GM12872 (cell line): ENCODE measurements around the gene TPRG1L.

Experiments
- CTCF ChIP-seq: IDR thresholded peaks from 3 replicates; pipeline ENCODE4 v1.5.1; 2011; ENCODE audit warnings: low read depth, mild to moderate bottlenecking, low read length, moderate library complexity; ENCODE audit not compliant: insufficient read depth

Gene TPRG1L

GRCh38 chr1:3598051-3598491, 26.7 kb upstream of the TPRG1L start:
- no peak for TF ChIP-seq CTCF

- no peak for TF ChIP-seq CTCF
Measured at GRCh38 chr1:3598522-3599285, 26.1 kb upstream of the TPRG1L start.

GRCh38 chr1:3599286-3599811, 25.5 kb upstream of the TPRG1L start:
- TF ChIP-seq CTCF = no peak

- no peak for TF ChIP-seq CTCF
Measured at GRCh38 chr1:3599816-3600215, 25.0 kb upstream of the TPRG1L start.

GRCh38 chr1:3600354-3600753, 24.5 kb upstream of the TPRG1L start:
- TF ChIP-seq CTCF = no peak

- no peak for TF ChIP-seq CTCF
Measured at GRCh38 chr1:3601743-3602142, 23.1 kb upstream of the TPRG1L start.

- TF ChIP-seq CTCF = no peak
Measured at GRCh38 chr1:3602375-3602774, 22.4 kb upstream of the TPRG1L start.
